H9 (cell line): ENCODE measurements around the gene FAM78B. TPM values are rescaled to one million over a fixed set of nuclear protein-coding genes. Genes with fewer than 3 reads are reported as not detected.

ENCODE experiments used
- DNase-seq: peaks from one replicate; pipeline ENCODE4 v3.0.0-alpha.2; 2017
- H2AFZ ChIP-seq: one replicate; pipeline ENCODE4 v1.6.1; 2013; ENCODE audit warnings: mild to moderate bottlenecking, low read length, control low read depth, moderate library complexity
- H2AK5ac ChIP-seq: 2 replicates; pipeline ENCODE4 v1.6.1; 2013; ENCODE audit warnings: low read length, control low read depth, mixed read lengths; ENCODE audit not compliant: insufficient read length
- H2BK120ac ChIP-seq: one replicate; pipeline ENCODE4 v1.6.1; 2013; ENCODE audit warnings: low read depth, mild to moderate bottlenecking, low read length, control low read depth, inconsistent platforms; ENCODE audit not compliant: poor library complexity, severe bottlenecking
- H2BK12ac ChIP-seq: 2 replicates; pipeline ENCODE4 v1.6.1; 2013; ENCODE audit warnings: low read length, control low read depth, mixed read lengths, low read depth; ENCODE audit not compliant: insufficient read length
- H2BK15ac ChIP-seq: 2 replicates; pipeline ENCODE4 v1.6.1; 2013; ENCODE audit warnings: low read depth, low read length, control low read depth
- H2BK20ac ChIP-seq: one replicate; pipeline ENCODE4 v1.6.1; 2013; ENCODE audit warnings: low read depth, mild to moderate bottlenecking, low read length, control low read depth, inconsistent platforms; ENCODE audit not compliant: poor library complexity, severe bottlenecking
- H2BK5ac ChIP-seq: 2 replicates; pipeline ENCODE4 v1.6.1; 2013; ENCODE audit warnings: low read length, control low read depth, mixed read lengths; ENCODE audit not compliant: insufficient read length
- H3K14ac ChIP-seq: 2 replicates; pipeline ENCODE4 v1.6.1; 2013; ENCODE audit warnings: low read length, control low read depth; ENCODE audit not compliant: insufficient read depth
- H3K18ac ChIP-seq: 2 replicates; pipeline ENCODE4 v1.6.1; 2013; ENCODE audit warnings: low read depth, mild to moderate bottlenecking, mixed read lengths, low read length, control low read depth; ENCODE audit not compliant: insufficient read length
- H3K23ac ChIP-seq: 2 replicates; pipeline ENCODE4 v1.6.1; 2013; ENCODE audit warnings: low read length, control low read depth, mixed read lengths, low read depth; ENCODE audit not compliant: insufficient read length
- H3K23me2 ChIP-seq: 2 replicates; pipeline ENCODE4 v1.6.1; 2013; ENCODE audit warnings: low read depth, mild to moderate bottlenecking, mixed read lengths, low read length, control low read depth; ENCODE audit not compliant: insufficient read length, poor library complexity, severe bottlenecking
- H3K27ac ChIP-seq: 2 replicates; pipeline ENCODE4 v1.5.1; 2013; ENCODE audit warnings: low read length, control low read depth, mixed read lengths, low read depth; ENCODE audit not compliant: insufficient read length
- H3K27me3 ChIP-seq: 2 replicates; pipeline ENCODE4 v1.6.1; 2013; ENCODE audit warnings: low read length, control low read depth, inconsistent platforms; ENCODE audit not compliant: insufficient read depth
- H3K4ac ChIP-seq: 2 replicates; pipeline ENCODE4 v1.6.1; 2013; ENCODE audit warnings: low read depth, mild to moderate bottlenecking, control low read depth, inconsistent platforms, low read length, moderate library complexity
- H3K4me1 ChIP-seq: 2 replicates; pipeline ENCODE4 v1.6.1; 2013; ENCODE audit warnings: low read length, control low read depth, inconsistent platforms; ENCODE audit not compliant: insufficient read depth
- H3K4me2 ChIP-seq: 2 replicates; pipeline ENCODE4 v1.6.1; 2013; ENCODE audit warnings: low read length, control low read depth, mixed read lengths; ENCODE audit not compliant: insufficient read length, insufficient read depth
- H3K56ac ChIP-seq: 2 replicates; pipeline ENCODE4 v1.6.1; 2013; ENCODE audit warnings: low read depth, mild to moderate bottlenecking, mixed read lengths, low read length, control low read depth; ENCODE audit not compliant: insufficient read length
- H3K79me1 ChIP-seq: 2 replicates; pipeline ENCODE4 v1.6.1; 2013; ENCODE audit warnings: low read depth, mild to moderate bottlenecking, moderate library complexity, low read length, control low read depth, inconsistent platforms; ENCODE audit not compliant: insufficient read depth, poor library complexity, severe bottlenecking
- H3K79me2 ChIP-seq: 2 replicates; pipeline ENCODE4 v1.6.1; 2013; ENCODE audit warnings: low read length, control low read depth, inconsistent platforms; ENCODE audit not compliant: insufficient read depth
- H3K9ac ChIP-seq: 2 replicates; pipeline ENCODE4 v1.6.1; 2013; ENCODE audit warnings: low read length, control low read depth, mixed read lengths; ENCODE audit not compliant: insufficient read length; ENCODE audit errors: extremely low read depth
- H3K9me3 ChIP-seq: one replicate; pipeline ENCODE4 v1.6.1; 2013; ENCODE audit warnings: low read depth, low read length, inconsistent platforms; ENCODE audit not compliant: control insufficient read depth
- H3T11ph ChIP-seq: one replicate; pipeline ENCODE4 v1.6.1; 2013; ENCODE audit warnings: mild to moderate bottlenecking, low read length, control low read depth, inconsistent platforms
- H4K20me1 ChIP-seq: one replicate; pipeline ENCODE4 v1.6.1; 2013; ENCODE audit not compliant: control insufficient read depth, insufficient read length, insufficient read depth
- H4K5ac ChIP-seq: 2 replicates; pipeline ENCODE4 v1.6.1; 2013; ENCODE audit warnings: low read depth, mild to moderate bottlenecking, mixed read lengths, low read length, control low read depth; ENCODE audit not compliant: insufficient read length
- H4K8ac ChIP-seq: replicated peaks from 2 replicates; pipeline ENCODE4 v1.6.1; 2013; ENCODE audit warnings: low read length, control low read depth, mixed read lengths, low read depth; ENCODE audit not compliant: insufficient read length
- H4K91ac ChIP-seq: 2 replicates; pipeline ENCODE4 v1.6.1; 2013; ENCODE audit warnings: low read depth, mild to moderate bottlenecking, moderate library complexity, mixed read lengths, low read length, control low read depth; ENCODE audit not compliant: insufficient read length
- H3K27ac Mint-ChIP-seq, 3 experiments: 2 replicates in 2 of 3; 3 replicates in 1 of 3; pipeline ENCODE4 v1.8.0; 2020 to 2021; ENCODE audit warnings: mixed read lengths in 3 of 3, mild to moderate bottlenecking in 1 of 3, moderate library complexity in 1 of 3
- H3K27me3 Mint-ChIP-seq: 2 replicates; pipeline ENCODE4 v1.8.0; 2021; ENCODE audit warnings: low read depth, mild to moderate bottlenecking, moderate library complexity, mixed read lengths
- H3K36me3 Mint-ChIP-seq, 3 experiments: 2 replicates in 2 of 3; 3 replicates in 1 of 3; pipeline ENCODE4 v1.8.0; 2020 to 2021; ENCODE audit warnings: low read depth in 3 of 3, mixed read lengths in 3 of 3; ENCODE audit not compliant: insufficient read depth in 1 of 3
- H3K4me1 Mint-ChIP-seq, 2 experiments: 2 replicates each; pipeline ENCODE4 v1.8.0; 2020; ENCODE audit warnings: mixed read lengths in 2 of 2
- H3K4me3 Mint-ChIP-seq, 2 experiments: 2 replicates in 1 of 2; 3 replicates in 1 of 2; pipeline ENCODE4 v1.8.0; 2020 to 2021; ENCODE audit warnings: mild to moderate bottlenecking in 2 of 2, mixed read lengths in 2 of 2, moderate library complexity in 1 of 2
- H3K9me3 Mint-ChIP-seq, 2 experiments: 2 replicates in 1 of 2; 3 replicates in 1 of 2; pipeline ENCODE4 v1.8.0; 2020; ENCODE audit warnings: mild to moderate bottlenecking in 2 of 2, mixed read lengths in 2 of 2, moderate library complexity in 1 of 2
- CTCF ChIP-seq: fragments of 200-600 bp; sonication (generic); conservative IDR thresholded peaks from 3 replicates; pipeline ENCODE4 v1.8.0; 2021; ENCODE audit warnings: antibody characterized with exemption, mild to moderate bottlenecking
- WGBS: extraction: QIAGEN DNeasy Blood & Tissue Kit; methylation state at CpG from one replicate; pipeline ENCODE4 v1.1.7; 2013; ENCODE audit warnings: missing lambda C conversion rate, low lambda C conversion rate, mixed read lengths; ENCODE audit not compliant: insufficient read length; ENCODE audit errors: extremely low coverage; 5-methylcytosine and 5-hydroxymethylcytosine counted together
- total RNA-seq: library from RNA; stranded (reverse); gene quantifications from 2 replicates; pipeline ENCODE4 v1.2.1, GENCODE V29; 2021

Gene FAM78B
- total RNA-seq, 1 experiment from 2014 or later, result 2.3 TPM

- no peak overlapping the region for H3K4me3 Mint-ChIP-seq
- H2BK120ac ChIP-seq, result no peak overlapping the region
- DNase-seq, result no peak
- H2BK20ac ChIP-seq, result no peak overlapping the region
- no peak overlapping the region for H2AK5ac ChIP-seq
- H3K9me3 ChIP-seq, result no peaks in the 10 kb centered on the region
- no peaks in the 10 kb centered on the region for H4K20me1 ChIP-seq
- H3K9me3 Mint-ChIP-seq, result no peaks in the 10 kb centered on the region
- no peak for TF ChIP-seq CTCF
- no peak overlapping the region for H3K18ac ChIP-seq
- no peaks in the 10 kb centered on the region for H3K27me3 Mint-ChIP-seq
- no peak overlapping the region for H3T11ph ChIP-seq
- no peaks in the 10 kb centered on the region for H3K23me2 ChIP-seq
- peaks cover 23 to 24% of the 10 kb centered on the region in 2 experiments for H3K4me1 Mint-ChIP-seq
- WGBS, result no CpG with 5 or more reads among the region's 1 CpG
- H3K23ac ChIP-seq, result no peak overlapping the region
- H3K4ac ChIP-seq, result no peak overlapping the region
- H3K27me3 ChIP-seq, result no peaks in the 10 kb centered on the region
- H4K5ac ChIP-seq, result no peak overlapping the region
- H3K56ac ChIP-seq, result no peak overlapping the region
- no peaks in the 10 kb centered on the region; the same call in none of the 2 replicates for H3K4me1 ChIP-seq
- H3K27ac ChIP-seq, result no peak overlapping the region
- no peak overlapping the region for H4K91ac ChIP-seq
- no peak overlapping the region for H3K14ac ChIP-seq
- no peaks in the 10 kb centered on the region for H3K79me2 ChIP-seq
- H2BK12ac ChIP-seq, result no peak overlapping the region
- H3K9ac ChIP-seq, result no peak overlapping the region
- no peak overlapping the region for H3K27ac Mint-ChIP-seq
- no peak overlapping the region for H4K8ac ChIP-seq
- no peaks in the 10 kb centered on the region for H3K79me1 ChIP-seq
- no peak overlapping the region for H2BK5ac ChIP-seq
- H2BK15ac ChIP-seq, result no peak overlapping the region
- no peak overlapping the region for H3K4me2 ChIP-seq
- H3K36me3 Mint-ChIP-seq, result no peaks in the 10 kb centered on the region
- H2AFZ ChIP-seq, result no peak overlapping the region
Observed at GRCh38 chr1:166127003-166127402, 39.8 kb downstream of the FAM78B start.
